GM19463 (cell line): Measurements from ENCODE around the gene LIPG.

ENCODE experiments used
- ATAC-seq: cut with Tn5 transposase; IDR thresholded peaks from one replicate; pipeline ENCODE4 v1.9.1; 2021; ENCODE audit warnings: mild to moderate bottlenecking, moderate library complexity; ENCODE audit not compliant: unreplicated experiment

LIPG gene

GRCh38 chr18:49630246-49630699 lies 68.4 kb downstream of the LIPG start:
- no peak for ATAC-seq

DNA sequence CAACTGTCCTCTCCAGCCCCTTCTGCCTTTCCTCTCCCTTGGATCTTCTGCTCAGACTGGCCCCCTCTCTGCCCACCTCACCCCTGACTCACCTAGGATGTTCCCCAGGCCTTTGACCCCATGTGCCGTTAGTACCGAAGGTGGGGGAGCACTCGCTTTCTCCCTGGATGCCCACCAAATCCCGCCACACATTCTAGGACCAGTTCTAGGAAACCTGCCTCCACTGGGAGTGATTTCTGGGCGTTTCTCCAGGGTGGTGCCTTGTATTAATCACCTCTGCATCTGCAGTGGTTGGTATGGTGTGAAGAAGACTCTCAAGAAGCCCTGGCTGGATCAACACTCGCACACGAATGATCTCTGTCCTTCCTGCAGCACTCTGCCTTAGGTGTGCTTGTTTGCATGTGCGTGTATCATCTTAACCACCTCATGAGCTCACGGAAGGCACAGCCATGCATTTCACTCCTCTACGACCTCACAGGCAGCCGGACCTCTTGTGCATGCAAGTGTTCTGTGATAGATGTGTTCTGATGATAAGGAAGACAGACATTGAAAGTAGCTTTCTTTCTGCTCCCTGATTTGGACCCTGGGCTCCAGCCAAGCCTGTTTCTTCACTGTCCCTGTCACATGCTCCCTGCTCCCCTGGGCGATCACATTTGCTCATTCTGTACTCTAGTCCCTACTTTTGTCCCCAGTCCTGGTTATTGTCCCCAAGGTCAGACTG lies 69.4 kb downstream of the LIPG start:
- ATAC-seq, result no peak

DNA sequence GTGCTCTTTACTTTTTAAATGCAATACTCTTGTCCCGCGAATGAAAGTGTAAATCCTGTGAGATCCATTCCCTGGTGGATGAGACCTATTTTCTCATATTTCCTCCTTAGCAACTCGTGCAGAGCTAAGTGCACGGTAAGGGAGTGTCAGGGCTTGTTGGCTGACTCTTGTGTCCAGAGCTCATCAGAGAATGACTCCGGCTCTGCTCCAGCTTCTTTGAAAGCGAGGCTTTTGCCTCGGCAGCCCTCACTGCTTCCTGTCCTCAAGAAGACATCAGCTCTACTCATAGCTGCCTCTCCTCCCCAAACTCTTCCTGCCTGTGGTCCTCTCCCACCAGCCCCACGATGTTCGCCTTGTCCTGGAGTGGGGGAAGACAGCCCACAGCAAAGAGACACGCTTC lies 70.7 kb downstream of the LIPG start:
- no peak for ATAC-seq

GRCh38 chr18:49638209-49638785 lies 76.4 kb downstream of the LIPG start:
- no peak for ATAC-seq

DNA sequence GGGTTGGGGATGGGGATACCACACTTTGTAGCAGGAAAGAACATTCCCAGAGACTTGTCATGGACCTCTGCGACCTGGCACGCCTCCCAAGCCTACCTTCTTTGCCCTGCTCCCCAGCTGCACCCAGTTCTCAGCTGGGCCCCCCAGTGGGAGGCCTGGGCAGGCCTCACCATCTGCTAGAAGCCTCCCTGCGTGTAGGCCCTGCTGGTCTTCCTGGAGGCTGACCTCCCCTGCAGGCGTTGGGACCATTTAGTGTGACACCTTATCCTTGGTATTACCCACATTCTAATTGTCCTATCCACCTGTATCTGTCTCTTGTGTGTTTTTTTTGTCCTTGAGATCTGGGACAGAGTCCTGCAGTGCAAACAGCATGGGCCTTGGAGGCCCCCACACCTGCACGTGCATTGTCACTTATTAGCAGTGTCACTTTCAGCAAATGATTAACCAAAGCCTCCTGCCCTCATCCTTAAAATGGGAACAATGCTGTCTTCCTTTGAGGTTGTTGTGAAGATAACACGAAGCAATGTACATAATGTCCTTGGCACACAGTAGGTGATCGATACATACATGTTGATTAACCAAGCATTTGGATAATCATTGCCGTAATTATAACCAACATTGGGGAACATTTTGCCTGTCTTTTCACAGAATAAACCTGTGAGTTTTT lies 77.2 kb downstream of the LIPG start:
- ATAC-seq, result no peak

- ATAC-seq, result no peak
Observed at GRCh38 chr18:49639643-49640391, 78.0 kb downstream of the LIPG start.

DNA sequence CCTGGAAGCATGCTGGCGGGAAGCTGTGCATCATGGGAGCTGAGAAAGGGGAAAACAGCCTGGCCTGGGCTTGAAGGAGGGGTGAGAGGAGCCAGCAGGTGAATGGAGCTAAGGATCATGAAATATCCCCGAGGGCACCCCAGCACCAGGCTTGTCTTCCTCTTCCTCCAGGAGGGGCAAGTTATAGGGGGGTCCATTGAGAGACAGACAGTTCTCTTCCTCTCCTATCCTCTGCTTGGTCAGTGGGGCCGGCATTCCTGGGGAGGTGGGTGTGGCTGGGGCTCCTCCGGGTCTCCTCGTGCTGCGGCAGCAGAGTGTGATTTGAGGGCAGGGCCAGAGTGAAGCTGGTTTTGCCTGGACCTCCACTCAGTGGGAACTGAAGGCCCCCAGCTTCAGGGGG lies 78.9 kb downstream of the LIPG start:
- ATAC-seq, result no peak

- ATAC-seq, result no peak
Observed at GRCh38 chr18:49645196-49645595, 83.3 kb downstream of the LIPG start.

DNA sequence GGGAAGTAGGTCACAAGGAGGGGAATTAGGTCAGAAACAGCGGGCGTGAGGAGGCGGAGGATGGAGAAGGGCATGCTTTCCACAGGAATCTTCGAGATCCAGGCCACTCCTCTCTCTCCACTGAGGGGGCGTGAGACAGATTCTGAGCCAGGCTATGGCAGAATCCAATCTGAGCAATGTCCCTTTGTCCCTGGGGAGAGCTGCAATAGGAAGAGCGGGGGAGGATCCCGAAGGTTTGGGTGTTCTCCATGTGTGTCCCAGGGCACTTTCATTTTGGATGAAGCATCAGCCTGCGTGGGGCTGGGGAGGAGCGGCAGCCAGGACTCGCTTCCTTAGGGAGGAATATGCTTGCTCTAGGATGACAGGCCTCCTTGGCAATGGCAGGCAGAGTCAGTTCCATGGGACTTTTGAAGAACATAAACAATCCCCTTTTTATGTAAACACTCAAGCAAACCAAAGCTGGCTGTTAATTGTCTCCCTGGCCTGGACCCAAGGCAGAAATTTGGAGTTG lies 84.0 kb downstream of the LIPG start:
- ATAC-seq, result no peak

DNA sequence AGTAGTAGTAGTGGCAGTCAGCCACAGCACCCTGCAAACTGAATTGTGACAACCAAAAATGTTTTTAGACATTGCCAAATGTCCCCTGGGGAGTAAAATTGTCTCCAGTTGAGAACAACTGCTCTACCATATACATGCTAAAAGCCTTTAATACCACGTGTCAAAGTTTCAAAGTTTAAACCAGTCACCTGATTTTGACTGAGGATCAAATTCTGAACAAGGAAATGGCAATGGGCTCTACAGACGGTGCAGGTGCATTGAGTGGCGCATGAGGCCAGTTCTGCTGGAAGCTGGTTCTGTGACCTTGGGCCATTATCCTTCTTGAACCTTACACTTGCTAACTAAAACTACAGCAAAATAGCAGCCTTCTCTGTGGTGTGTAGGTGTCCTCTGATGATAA lies 85.0 kb downstream of the LIPG start:
- no peak for ATAC-seq

DNA sequence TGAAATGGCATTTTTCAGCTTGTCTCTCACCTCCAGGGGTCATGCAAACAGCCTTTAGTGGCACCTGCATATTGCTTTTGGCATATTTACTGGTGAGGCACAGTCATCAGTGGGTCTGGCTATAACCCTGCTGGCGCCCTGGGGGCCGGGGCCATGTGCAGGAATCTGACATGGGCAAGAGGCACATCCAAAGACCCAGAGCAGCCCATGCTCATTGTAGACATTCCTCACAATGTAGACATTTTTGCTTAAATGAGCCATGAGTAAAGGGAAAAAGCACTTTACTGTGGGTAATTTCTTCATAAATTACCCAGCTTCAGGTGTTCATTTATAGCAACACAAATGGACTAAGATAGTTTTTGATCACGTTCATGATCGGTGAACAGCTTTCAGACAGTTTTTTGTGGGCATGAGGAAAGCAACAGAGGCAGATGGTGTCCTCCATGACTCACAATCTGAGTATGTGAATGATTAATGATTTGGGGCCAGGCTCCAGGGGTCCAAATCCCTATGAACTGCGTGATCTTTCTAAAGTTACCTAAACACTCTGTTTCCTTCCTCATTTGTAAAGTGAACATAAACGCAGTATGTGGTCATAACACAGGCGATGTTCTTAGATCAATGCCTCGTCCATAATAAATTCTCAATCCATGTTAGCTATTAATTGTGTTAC lies 85.8 kb downstream of the LIPG start:
- ATAC-seq, result no peak

DNA sequence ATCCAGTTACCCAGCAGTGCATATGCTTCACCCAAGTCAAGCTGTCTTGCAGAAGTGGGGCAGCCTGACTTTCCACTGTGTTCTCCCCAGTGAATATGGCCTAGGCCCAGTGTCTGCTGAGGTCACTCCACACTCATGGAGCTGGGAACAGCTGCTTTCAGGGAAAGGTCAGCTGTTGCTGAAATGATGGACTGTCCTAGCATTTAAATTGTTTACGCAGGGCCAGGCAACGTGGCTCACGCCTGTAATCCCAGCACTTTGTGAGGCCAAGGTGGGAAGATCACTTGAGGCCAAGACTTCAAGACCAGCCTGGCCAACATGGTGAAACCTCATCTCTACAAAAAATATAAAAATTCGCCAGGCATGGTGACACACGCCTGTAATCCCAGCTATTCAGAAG lies 86.5 kb downstream of the LIPG start:
- no peak for ATAC-seq
